Ascending aorta (tissue), 2 donors: ENCODE measurements around the gene PIWIL1. TPM values are rescaled to one million over a fixed set of nuclear protein-coding genes. Genes with fewer than 3 reads are reported as not detected.

Experiments used
- DNase-seq, 2 donors: peaks; one replicate each; pipeline ENCODE4 v3.0.0-alpha.2; 2019; ENCODE audit warnings: low spot score in 2 of 2
- H3K27ac ChIP-seq, 2 donors: fragments of 200-600 bp; sonication (generic); one replicate each; pipeline ENCODE4 v1.5.1; 2016 to 2017; ENCODE audit warnings: mild to moderate bottlenecking in 1 of 2
- H3K27me3 ChIP-seq: fragments of 200-600 bp; sonication (generic); one replicate; pipeline ENCODE4 v1.5.1; 2017
- H3K36me3 ChIP-seq, 2 donors: fragments of 200-600 bp; sonication (generic); one replicate each; pipeline ENCODE4 v1.5.1; 2016
- H3K4me1 ChIP-seq, 2 donors: fragments of 200-600 bp; sonication (generic); one replicate each; pipeline ENCODE4 v1.5.1; 2016 to 2017; ENCODE audit warnings: mild to moderate bottlenecking in 1 of 2
- H3K4me3 ChIP-seq, 2 donors: fragments of 200-600 bp; sonication (generic); one replicate each; pipeline ENCODE4 v1.5.1; 2016 to 2017; ENCODE audit warnings: mild to moderate bottlenecking in 1 of 2
- H3K9me3 ChIP-seq, 2 donors: fragments of 200-600 bp; sonication (generic); one replicate each; pipeline ENCODE4 v1.5.1; 2016
- CTCF ChIP-seq, 3 experiments: fragments of 200-600 bp in 2 of 3; fragments of 450-650 bp in 1 of 3; sonication (generic) in 2 of 3; IDR thresholded peaks; one replicate each; pipeline ENCODE4 v1.5.1; 2016 to 2019; ENCODE audit warnings: antibody characterized with exemption in 3 of 3, mild to moderate bottlenecking in 1 of 3, moderate library complexity in 1 of 3
- intact Hi-C: fragments of 100-400 bp; cut with DNase I; formaldehyde crosslinking; loops from one replicate; pipeline ENCODE4 v1.15.1; 2023
- total RNA-seq: library from RNA; depleted of rRNA; stranded (reverse); fragments of >200 nt; gene quantifications from one replicate; pipeline ENCODE4 v1.1.0, GENCODE V29; 2016

The PIWIL1 gene
- total RNA-seq, 1 donor from 2014 or later: not detected

- no peaks in the 10 kb centered on the region for H3K27me3 ChIP-seq
- intact Hi-C loops: no loop called here
- DNase-seq: no peak
- no peaks in the 10 kb centered on the region for H3K36me3 ChIP-seq
- H3K4me1 ChIP-seq: no peaks in the 10 kb centered on the region
- H3K4me3 ChIP-seq: no peak overlapping the region
- no peak overlapping the region for H3K27ac ChIP-seq
- H3K9me3 ChIP-seq: no peaks in the 10 kb centered on the region
- no peak for TF ChIP-seq CTCF (IDR thresholded peaks at IDR 0.05)
These were observed 6.5 kb upstream of the PIWIL1 start for GRCh38 chr12:130331146-130331545.

- intact Hi-C loops: no loop called here
- TF ChIP-seq CTCF (IDR thresholded peaks at IDR 0.05): no peak
These were observed 4.3 kb upstream of the PIWIL1 start for GRCh38 chr12:130333341-130333740.

GRCh38 chr12:130334399-130334798 is 3.3 kb upstream of the PIWIL1 start:
- no peak for DNase-seq
- H3K4me3 ChIP-seq: no peak overlapping the region
- intact Hi-C loops: no loop called here
- no peaks in the 10 kb centered on the region for H3K36me3 ChIP-seq
- no peak overlapping the region for H3K27ac ChIP-seq
- H3K9me3 ChIP-seq: no peaks in the 10 kb centered on the region
- no peaks in the 10 kb centered on the region for H3K4me1 ChIP-seq
- no peak for TF ChIP-seq CTCF (IDR thresholded peaks at IDR 0.05)
- no peaks in the 10 kb centered on the region for H3K27me3 ChIP-seq

More at GRCh38 chr12:130333341-130333740, 4.3 kb upstream of the PIWIL1 start:
- no peak for DNase-seq
- Histone ChIP-seq H3K36me3 (no peaks in the 10 kb centered on the region), H3K9me3 (no peaks in the 10 kb centered on the region), H3K27ac (no peak overlapping the region), H3K4me3 (no peak overlapping the region), H3K27me3 (no peaks in the 10 kb centered on the region), H3K4me1 (no peaks in the 10 kb centered on the region)

GRCh38 chr12:130334937-130335336 is 2.8 kb upstream of the PIWIL1 start:
- H3K4me3 ChIP-seq: no peak overlapping the region
- intact Hi-C loops: loop anchor here (1.0 kb wide), 1 partner anchor 288 kb away; no protein-coding TSS in a partner anchor
- H3K9me3 ChIP-seq: no peaks in the 10 kb centered on the region
- H3K27ac ChIP-seq: no peak overlapping the region
- DNase-seq: no peak
- H3K4me1 ChIP-seq: no peaks in the 10 kb centered on the region
- no peaks in the 10 kb centered on the region for H3K36me3 ChIP-seq
- H3K27me3 ChIP-seq: no peaks in the 10 kb centered on the region
- TF ChIP-seq CTCF (IDR thresholded peaks at IDR 0.05): no peak

GRCh38 chr12:130335517-130336392 is 1.9 kb upstream of the PIWIL1 start:
- no peaks in the 10 kb centered on the region for H3K27me3 ChIP-seq

More at GRCh38 chr12:130335517-130336392, 1.9 kb upstream of the PIWIL1 start:
- Histone ChIP-seq H3K36me3 (no peaks in the 10 kb centered on the region), H3K27ac (no peak overlapping the region), H3K4me1 (no peaks in the 10 kb centered on the region), H3K4me3 (no peak overlapping the region), H3K9me3 (no peaks in the 10 kb centered on the region)
- no peak for DNase-seq
- intact Hi-C loops: loop anchor here (1.0 kb wide), 1 partner anchor 288 kb away; no protein-coding TSS in a partner anchor
- peak; percentile 22 to 58 (median 43) for TF ChIP-seq CTCF (IDR thresholded peaks at IDR 0.05)
